ENCODE data around the gene ADRA2C. TPM values are rescaled to one million over a fixed set of nuclear protein-coding genes. Genes with fewer than 3 reads are reported as not detected.

The ADRA2C gene
- total and polyA plus RNA-seq, 4 donors = 0.23 to 5.4 (median 1.9) TPM

- H3K4me1 ChIP-seq (ENCODE audit: control insufficient read depth in 5 of 5, insufficient read depth in 5 of 5, low read length in 5 of 5) = no peaks in the 10 kb centered on the region
- DNase-seq (no peak), ATAC-seq (ENCODE audit: insufficient read depth, low FRiP score) (no peak)
- no peaks in the 10 kb centered on the region for H3K36me3 ChIP-seq (ENCODE audit: control insufficient read depth in 4 of 4, insufficient read depth in 4 of 4, low read length in 4 of 4)
- no peak for TF ChIP-seq CTCF (IDR thresholded peaks at IDR 0.05; ENCODE audit: control extremely low read depth, extremely low read depth)
- H3K4me3 ChIP-seq = no peak overlapping the region
- H3K27me3 ChIP-seq (ENCODE audit: control insufficient read depth in 3 of 3, insufficient read depth in 3 of 3, low read length in 2 of 3) = peaks cover 5 to 41% (median 13%) of the 10 kb centered on the region in 3 donors
- H3K9me3 ChIP-seq (ENCODE audit: control insufficient read depth in 4 of 4, insufficient read depth in 3 of 4, low read length in 3 of 4) = peaks cover 0 to 27% (median 6%) of the 10 kb centered on the region in 4 donors
- H3K9ac ChIP-seq (ENCODE audit: insufficient read depth in 1 of 2, low read length in 2 of 2) = no peak overlapping the region
- 56 to 61% methylated on average over 8 of the region's 8 CpGs for WGBS, 2 donors
- H3K27ac ChIP-seq (ENCODE audit: low read depth in 1 of 2, low read length in 1 of 2) = no peak overlapping the region
These were observed 45.0 kb upstream of the ADRA2C start for GRCh38 chr4:3721186-3721585.

GRCh38 chr4:3721627-3722026 is 44.6 kb upstream of the ADRA2C start:
- 52 to 74% methylated on average over 6 of the region's 6 CpGs for WGBS, 2 donors
- no peaks in the 10 kb centered on the region for H3K36me3 ChIP-seq (ENCODE audit: control insufficient read depth in 4 of 4, insufficient read depth in 4 of 4, low read length in 4 of 4)
- no peaks in the 10 kb centered on the region for H3K4me1 ChIP-seq (ENCODE audit: control insufficient read depth in 5 of 5, insufficient read depth in 5 of 5, low read length in 5 of 5)
- no peak overlapping the region for H3K4me3 ChIP-seq
- DNase-seq (no peak), ATAC-seq (ENCODE audit: insufficient read depth, low FRiP score) (no peak)
- peaks cover 0 to 27% (median 6%) of the 10 kb centered on the region in 4 donors for H3K9me3 ChIP-seq (ENCODE audit: control insufficient read depth in 4 of 4, insufficient read depth in 3 of 4, low read length in 3 of 4)
- H3K27ac ChIP-seq (ENCODE audit: low read depth in 1 of 2, low read length in 1 of 2) = no peak overlapping the region
- H3K9ac ChIP-seq (ENCODE audit: insufficient read depth in 1 of 2, low read length in 2 of 2) = no peak overlapping the region
- no peak for TF ChIP-seq CTCF (IDR thresholded peaks at IDR 0.05; ENCODE audit: control extremely low read depth, extremely low read depth)
- peaks cover 5 to 45% (median 13%) of the 10 kb centered on the region in 3 donors for H3K27me3 ChIP-seq (ENCODE audit: control insufficient read depth in 3 of 3, insufficient read depth in 3 of 3, low read length in 2 of 3)

- no peak for TF ChIP-seq CTCF (IDR thresholded peaks at IDR 0.05; ENCODE audit: control extremely low read depth, extremely low read depth)
- Histone ChIP-seq H3K9me3 (ENCODE audit: control insufficient read depth in 4 of 4, insufficient read depth in 3 of 4, low read length in 3 of 4) (peaks cover 0 to 22% (median 6%) of the 10 kb centered on the region in 4 donors), H3K9ac (ENCODE audit: insufficient read depth in 1 of 2, low read length in 2 of 2) (no peak overlapping the region), H3K36me3 (ENCODE audit: control insufficient read depth in 4 of 4, insufficient read depth in 4 of 4, low read length in 4 of 4) (no peaks in the 10 kb centered on the region), H3K4me1 (ENCODE audit: control insufficient read depth in 5 of 5, insufficient read depth in 5 of 5, low read length in 5 of 5) (no peaks in the 10 kb centered on the region), H3K4me3 (no peak overlapping the region), H3K27me3 (ENCODE audit: control insufficient read depth in 3 of 3, insufficient read depth in 3 of 3, low read length in 2 of 3) (peaks cover 5 to 45% (median 13%) of the 10 kb centered on the region in 3 donors), H3K27ac (ENCODE audit: low read depth in 1 of 2, low read length in 1 of 2) (no peak overlapping the region)
- no peak for DNase-seq
- WGBS, 2 donors = 82 to 88% methylated on average over 11 of the region's 11 CpGs
- no peak for ATAC-seq (ENCODE audit: insufficient read depth, low FRiP score)
These were observed 43.5 kb upstream of the ADRA2C start for GRCh38 chr4:3722446-3723231.
